H1 (cell line): ENCODE measurements around the gene ATP13A3. TPM values are rescaled to one million over a fixed set of nuclear protein-coding genes. Genes with fewer than 3 reads are reported as not detected.

ENCODE experiments used
- BRCA1 ChIP-seq: IDR thresholded peaks from 2 replicates; pipeline ENCODE4 v1.6.1; 2012; ENCODE audit warnings: low read depth, low read length, improper control_type of control experiment
- SP4 ChIP-seq: IDR thresholded peaks from 2 replicates; pipeline ENCODE4 v1.6.1; 2012; ENCODE audit warnings: low read length, inconsistent platforms
- polyA plus RNA-seq, 7 experiments: library from polyadenylated mRNA; depleted of rRNA in 3 of 7; stranded (reverse) in 5 of 7; unstranded in 2 of 7; fragments of >200 nt in 5 of 7; fragments of 200-250 nt in 2 of 7; gene quantifications; 1 replicate in 5 of 7; 2 replicates in 1 of 7; 4 replicates in 1 of 7; pipeline versions ENCODE4 v1.2.1 to v1.2.3, GENCODE V29; 2011 to 2013; ENCODE audit warnings: missing spikeins in 2 of 7, mixed read lengths in 2 of 7
- total RNA-seq: library from RNA; stranded (reverse); fragmentation: NEBNext Ultra II Directional; extraction: Animal tissue kit (Norgen Biotek cat#: 25700); gene quantifications from 2 replicates; pipeline ENCODE4 v1.2.1, GENCODE V29; 2021
- TF ChIP-seq, protein P1 (sequence below): IDR thresholded peaks from 2 replicates; pipeline ENCODE4 v1.6.1; 2012; ENCODE audit warnings: inconsistent platforms

ATP13A3 gene
- total and polyA plus RNA-seq, 2 of the 8 experiments (the other 6 are each of a cell fraction or from before 2014, with no cell fraction given) = 18.6 to 92.2 TPM

GRCh38 chr3:194392576-194392975 is 94.2 kb downstream of the ATP13A3 start (continued):
- TF ChIP-seq, protein P1, sequence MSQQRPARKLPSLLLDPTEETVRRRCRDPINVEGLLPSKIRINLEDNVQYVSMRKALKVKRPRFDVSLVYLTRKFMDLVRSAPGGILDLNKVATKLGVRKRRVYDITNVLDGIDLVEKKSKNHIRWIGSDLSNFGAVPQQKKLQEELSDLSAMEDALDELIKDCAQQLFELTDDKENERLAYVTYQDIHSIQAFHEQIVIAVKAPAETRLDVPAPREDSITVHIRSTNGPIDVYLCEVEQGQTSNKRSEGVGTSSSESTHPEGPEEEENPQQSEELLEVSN = no peak
- TF ChIP-seq SP4 = no peak
- no peak for TF ChIP-seq BRCA1
